HG02885 (cell line): ENCODE data around the gene LIMCH1.
"Not testable (repeated sequence)": the region's sequence is repeated elsewhere in the genome, so short reads cannot be mapped to it uniquely, and the experiment has no call there.

ENCODE experiments used
- ATAC-seq: cut with Tn5 transposase; IDR thresholded peaks from one replicate; pipeline ENCODE4 v1.9.1; 2021; ENCODE audit warnings: mild to moderate bottlenecking; ENCODE audit not compliant: unreplicated experiment, poor library complexity

The LIMCH1 gene

DNA sequence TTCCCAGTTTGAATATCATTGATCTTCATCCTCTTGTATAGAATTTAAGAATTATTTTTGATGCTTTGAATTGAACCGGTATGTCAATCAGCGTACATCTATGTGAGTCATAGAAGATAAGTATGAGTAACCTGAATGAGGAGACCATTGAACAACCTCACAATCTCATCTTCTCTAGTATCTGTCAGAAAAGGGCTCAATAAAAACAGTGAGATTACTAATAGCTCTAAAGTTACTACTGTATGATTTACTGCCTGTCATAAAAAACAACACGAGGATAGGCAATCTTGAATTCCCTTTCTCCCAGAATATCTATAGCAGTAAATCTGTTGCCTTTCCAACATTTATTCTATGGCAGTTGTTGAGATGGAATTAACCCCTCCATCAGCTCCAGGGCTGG, 174.5 kb downstream of the LIMCH1 start:
- no peak for ATAC-seq

DNA sequence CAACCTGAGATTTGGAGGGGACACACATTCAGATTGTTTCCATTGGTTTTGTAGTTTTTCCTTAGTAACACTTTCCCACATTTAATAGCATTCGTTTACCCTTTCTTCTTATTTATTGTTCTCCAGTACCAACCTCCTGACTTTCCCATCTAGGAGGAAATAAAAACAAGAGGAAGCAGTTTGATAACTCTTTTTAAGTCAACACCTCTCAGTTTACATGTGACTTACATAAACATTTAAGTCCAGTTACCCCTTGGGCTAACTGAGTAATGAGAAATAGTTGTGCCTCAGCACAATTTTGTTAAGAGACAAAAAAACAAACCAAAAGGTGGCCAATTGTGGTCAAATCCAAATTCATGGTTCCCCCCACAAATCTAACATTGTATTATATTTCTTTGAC, 175.8 kb downstream of the LIMCH1 start:
- no peak for ATAC-seq

DNA sequence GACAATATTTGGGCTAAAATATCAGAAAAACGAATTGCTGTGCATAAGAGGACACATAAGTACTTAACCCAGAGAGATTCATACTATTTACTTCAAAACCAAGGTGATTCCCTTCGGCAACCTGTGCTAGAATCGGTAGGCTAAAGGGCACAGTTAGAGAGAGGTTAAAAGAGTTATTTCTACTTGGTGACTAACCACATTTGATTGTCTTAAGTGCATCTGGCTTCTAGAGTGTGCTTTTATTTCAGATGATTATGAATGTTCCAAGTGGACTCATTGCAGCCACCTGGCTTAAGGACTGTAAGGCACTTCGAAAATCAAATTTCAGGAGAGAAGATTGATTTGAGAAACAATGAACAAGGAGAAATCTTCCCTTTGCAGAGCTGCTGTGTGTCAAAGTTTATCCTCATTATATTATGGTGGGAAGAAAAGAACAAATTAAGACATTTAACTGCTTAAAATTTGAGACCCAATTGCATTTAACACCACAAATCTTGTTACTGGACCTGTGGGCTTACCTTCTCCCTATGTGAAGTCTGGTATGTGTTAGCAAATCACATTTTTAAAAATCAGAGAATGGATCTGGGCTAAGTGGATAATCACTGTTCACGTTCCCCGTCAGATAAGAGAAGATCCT, 176.5 kb downstream of the LIMCH1 start:
- no peak for ATAC-seq

GRCh38 chr4:41715155-41715554, 177.2 kb downstream of the LIMCH1 start:
- ATAC-seq, result no peak

DNA sequence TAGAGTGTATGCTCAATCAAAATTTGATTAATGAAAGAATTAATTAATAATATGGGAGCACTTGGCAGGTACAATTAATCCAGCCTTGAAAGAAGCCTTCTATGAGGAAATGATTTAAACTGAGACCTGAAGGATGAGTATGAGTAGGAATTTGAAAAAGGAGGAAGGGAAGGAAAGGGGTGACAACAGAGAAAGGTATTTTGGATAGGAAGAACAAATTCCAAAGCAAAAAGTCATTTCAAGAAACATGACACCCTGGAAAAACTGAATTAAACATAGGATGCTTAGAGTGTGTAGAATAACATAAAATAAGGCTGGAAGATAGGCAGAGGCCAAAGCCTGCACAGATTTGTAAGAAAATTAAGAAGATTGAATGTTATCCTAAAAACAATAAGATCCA, 180.9 kb downstream of the LIMCH1 start:
- ATAC-seq, result no peak

DNA sequence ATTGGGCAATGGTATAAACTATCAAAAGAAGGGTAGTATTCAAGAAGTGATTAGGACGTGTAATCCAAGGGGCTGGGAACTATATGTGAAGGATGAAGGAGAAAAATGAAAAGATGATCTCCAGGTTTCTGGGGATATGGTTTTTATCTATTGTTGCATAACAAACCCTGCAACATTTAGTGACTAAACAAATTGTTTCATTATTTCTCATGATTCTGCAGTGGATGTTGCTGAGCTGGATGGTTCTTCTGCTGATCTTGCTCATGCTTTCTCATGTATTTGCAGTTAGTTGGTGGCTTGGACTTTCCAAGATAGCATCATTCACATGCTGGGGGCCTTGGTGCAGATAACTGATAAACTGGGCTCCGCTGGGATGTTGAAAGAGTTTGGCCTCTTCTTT, 181.5 kb downstream of the LIMCH1 start:
- ATAC-seq, result no peak

DNA sequence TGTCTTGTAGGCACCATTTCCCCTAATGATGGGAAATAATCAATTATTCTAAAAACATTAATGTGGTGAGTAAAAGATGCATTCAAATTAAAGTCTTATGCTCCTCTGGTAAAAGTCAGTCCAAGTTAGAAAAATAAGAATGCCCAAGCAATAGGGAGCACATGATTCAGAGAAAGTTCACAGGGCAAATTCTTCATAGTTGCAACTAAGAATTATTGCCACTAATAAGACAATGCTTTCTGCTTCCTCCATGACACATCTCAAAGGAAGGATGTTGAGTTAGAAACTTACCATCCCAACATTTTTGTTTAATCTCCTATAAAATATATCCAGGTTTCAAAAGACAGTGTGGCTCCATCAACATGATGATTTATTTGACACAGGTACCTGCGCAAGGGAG, 184.2 kb downstream of the LIMCH1 start:
- ATAC-seq, result no peak

GRCh38 chr4:41723286-41723685, 185.3 kb downstream of the LIMCH1 start:
- no peak for ATAC-seq

- no peak for ATAC-seq
Observed at GRCh38 chr4:41725254-41725653, 187.3 kb downstream of the LIMCH1 start.

DNA sequence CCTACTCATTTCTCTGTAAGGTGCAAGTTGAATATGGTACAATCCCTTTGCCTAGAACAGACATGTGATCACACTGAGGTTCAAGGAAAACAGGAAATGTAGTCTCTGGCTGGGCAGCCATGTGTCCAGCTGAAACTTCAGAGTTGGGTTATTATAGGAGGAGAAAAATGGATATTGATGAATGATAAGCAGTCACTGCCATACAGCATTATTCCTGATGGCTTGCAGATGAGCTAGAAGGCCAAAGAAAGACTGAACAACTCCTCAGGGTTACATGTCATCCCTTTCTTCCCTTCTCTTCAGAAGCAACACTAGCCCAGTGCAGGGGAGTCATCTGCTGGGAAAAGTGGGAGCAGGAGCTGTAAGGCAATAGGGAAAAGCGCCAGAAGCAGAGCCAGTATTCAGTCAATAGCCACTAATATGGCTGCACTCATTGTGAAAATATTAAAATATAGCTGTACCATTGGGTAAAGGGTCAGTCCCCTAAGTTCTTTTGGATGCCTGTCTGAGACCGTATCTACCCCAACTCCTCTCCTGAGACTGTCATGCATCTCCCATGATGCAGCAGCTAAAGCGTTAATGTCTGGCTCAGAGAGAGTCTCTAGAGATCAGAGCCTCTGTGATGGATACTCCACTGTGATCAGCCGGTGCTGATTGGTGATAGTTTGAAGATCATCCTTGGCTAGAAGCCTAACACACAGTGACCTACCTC, 190.1 kb downstream of the LIMCH1 start:
- no peak for ATAC-seq

GRCh38 chr4:41728573-41728913, 190.6 kb downstream of the LIMCH1 start:
- ATAC-seq, result no peak

DNA sequence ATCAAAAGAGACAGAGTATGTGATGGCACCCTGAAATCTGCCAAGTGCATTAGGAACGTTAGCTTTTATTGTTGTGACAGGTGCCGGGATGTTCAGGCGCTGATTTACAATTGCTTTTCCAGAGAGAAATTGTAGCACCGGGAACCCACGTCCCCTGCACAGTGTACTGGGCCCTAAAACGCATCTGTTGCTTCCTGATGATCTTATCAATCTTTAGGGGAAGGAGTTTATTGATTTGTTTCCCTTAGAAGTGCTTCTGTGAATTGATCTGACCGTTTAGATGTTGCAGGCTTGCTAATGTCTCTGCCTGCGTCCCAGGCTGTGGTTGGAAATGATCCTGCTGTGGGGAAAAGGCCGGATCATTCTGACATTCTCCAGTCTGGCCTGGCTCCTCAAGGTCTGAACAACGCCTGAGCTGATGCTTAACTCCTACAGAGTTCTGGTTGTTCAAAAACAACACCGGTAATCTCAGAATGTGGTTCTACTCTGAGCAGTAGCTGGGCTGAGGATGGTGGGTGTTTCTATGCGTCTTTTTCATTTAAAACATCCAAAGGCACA, 193.7 kb downstream of the LIMCH1 start:
- ATAC-seq, result no peak

DNA sequence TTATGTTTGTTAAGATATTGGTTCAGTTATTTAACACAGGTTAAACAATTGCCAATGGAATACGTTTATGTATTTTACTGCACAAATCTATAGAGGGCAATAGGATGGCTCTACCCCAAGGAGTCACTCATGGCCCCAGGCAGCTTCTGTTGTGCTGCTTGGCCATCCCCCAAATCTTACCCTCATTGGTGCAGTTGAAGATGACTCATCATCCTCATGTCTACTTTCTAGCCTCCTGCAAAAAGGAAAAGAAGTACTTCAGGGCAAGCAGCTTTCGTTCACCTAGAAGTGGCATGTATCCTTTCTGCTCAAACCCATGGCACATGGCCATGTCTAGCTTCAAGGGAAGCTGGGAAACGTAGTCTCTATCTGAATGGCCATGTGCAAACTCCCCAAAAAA, 196.4 kb downstream of the LIMCH1 start:
- no peak for ATAC-seq

- ATAC-seq, result not testable (repeated sequence)
Observed at GRCh38 chr4:41737491-41737890, 199.5 kb downstream of the LIMCH1 start.

DNA sequence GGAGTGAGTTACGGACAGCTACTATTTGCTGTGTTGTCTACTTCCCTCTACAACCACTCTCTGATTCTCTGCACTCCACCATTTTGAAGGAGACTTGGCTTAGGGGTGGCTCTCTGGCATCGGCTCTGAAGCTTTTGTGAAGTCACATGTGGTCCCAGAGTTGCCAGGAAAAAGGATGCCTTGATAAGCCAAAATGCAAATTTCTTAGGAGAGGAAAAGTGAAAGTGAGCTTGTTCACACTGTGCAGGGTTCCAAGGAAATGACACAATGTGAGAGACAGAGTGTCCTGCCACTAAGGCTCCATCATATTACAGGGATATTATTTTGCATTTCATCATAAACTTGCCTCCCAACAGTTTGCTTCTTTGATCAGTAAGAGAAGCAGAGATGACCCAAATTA, 203.4 kb downstream of the LIMCH1 start:
- no peak for ATAC-seq

DNA sequence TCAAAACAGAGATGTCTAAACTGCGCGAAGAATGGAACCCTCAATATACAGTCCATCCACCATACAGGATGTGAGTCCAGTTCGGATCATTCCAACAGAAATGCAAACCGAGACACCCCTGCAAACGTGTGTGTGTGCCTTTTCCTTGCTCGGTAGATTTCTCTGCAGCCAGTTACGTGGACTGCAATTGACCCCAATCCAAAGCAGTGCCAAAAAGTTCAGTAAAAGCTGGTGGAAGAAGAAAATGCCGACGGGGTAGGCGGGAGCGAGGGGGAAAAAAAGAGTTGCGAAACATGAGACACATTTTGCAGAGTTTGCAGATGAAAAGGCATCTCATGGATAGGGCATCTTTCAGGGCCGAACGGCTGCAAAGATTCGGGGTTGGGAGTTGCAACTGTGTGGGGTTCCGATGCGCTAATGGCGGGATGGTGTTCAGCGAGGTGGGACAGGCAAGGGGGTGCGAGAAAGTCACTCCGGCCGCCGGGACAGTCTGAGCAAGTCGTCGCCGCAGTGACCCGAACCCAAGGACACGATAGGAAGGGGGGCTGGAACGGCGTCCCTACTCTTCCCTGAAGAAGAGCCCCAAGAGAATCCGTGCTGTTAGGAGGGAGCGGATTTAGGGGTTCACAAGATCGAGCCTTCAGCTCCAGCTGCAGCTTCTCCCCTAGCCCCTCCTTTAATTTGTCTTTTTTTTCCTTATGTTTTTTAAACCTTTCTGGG, 206.8 kb downstream of the LIMCH1 start:
- ATAC-seq, result no peak

DNA sequence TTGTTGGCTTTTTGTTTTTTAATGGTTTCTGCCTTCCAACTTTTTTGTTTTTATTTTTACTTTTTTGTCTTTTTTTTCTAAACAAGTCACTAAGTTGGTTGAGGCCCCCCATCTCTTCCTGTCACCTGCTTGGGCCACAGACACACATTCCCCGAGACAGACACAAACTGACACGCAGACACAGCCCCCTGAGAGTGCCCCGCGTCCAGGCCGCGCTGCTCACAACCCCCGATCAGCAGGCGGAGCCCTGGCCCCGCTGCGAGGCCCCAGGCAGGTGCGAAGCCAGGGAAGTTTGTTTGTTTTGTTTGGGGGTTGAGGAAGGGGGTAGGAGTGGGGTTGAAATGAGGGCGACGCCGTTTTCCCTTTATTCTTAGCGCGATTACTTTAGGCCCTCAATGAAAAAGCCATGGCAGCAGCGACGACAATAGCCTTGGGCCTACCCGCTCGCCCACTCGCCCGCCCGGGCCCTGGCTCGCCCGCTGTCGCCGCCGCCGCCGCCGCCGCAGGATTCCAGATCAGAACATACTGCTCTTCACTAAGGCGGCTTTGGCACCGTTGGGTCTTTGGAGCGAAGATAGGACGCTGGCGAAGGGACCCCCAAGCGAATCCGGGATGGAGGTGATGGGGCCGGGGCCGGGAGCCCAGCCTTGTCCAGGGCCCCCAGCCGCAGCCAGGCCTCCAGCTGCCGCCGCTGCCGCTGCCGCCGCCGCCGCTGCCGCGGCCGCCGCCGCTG, 207.5 kb downstream of the LIMCH1 start:
- ATAC-seq, result no peak

- no peak for ATAC-seq
Observed at GRCh38 chr4:41746025-41746439, 208.1 kb downstream of the LIMCH1 start.

- ATAC-seq, result no peak
Observed at GRCh38 chr4:41746440-41747229, 208.7 kb downstream of the LIMCH1 start.
